Left forelimb (tissue), 1 donor: ENCODE measurements around the gene PKDCC.

Experiments used
- DNase-seq: peaks from one replicate; pipeline ENCODE4 v3.0.0-alpha.2; 2018; ENCODE audit warnings: low spot score

The PKDCC gene

GRCh38 chr2:42107249-42108042 lies 59.6 kb downstream of the PKDCC start:
- DNase-seq = no peak
